HCT116 (cell line): Measurements from ENCODE around the gene C15orf39. TPM values are rescaled to one million over a fixed set of nuclear protein-coding genes. Genes with fewer than 3 reads are reported as not detected.

ENCODE experiments used
- ATAC-seq: fragments of 200-7000 bp; cut with Tn5 transposase; 2 replicates; pipeline ENCODE4 v1.9.1; 2020; ENCODE audit warnings: mild to moderate bottlenecking, moderate library complexity
- BruUV-seq: library from RNA; stranded (reverse); fragments of 400-500 nt; replicated peaks from 2 replicates; lab custom pipeline; 2021; lab: Mats Ljungman, UMichigan
- CTCF ChIA-PET: fragments of 300-600 bp; sonication (Branson Sonifier 250); formaldehyde crosslinking; loops from one replicate; lab custom pipeline; 2021; ENCODE audit warnings: antibody characterized with exemption; lab: Charles Lee
- POLR2A ChIA-PET: fragments of 300-600, 350-600 bp; sonication (Branson Sonifier 250); formaldehyde crosslinking; loops from one replicate; lab custom pipeline; 2021; ENCODE audit warnings: antibody characterized with exemption; lab: Charles Lee
- RAD21 ChIA-PET, 2 experiments: fragments of 300-600 bp; sonication (Branson Sonifier 250); formaldehyde crosslinking; loops; one replicate each; lab custom pipeline; 2023; ENCODE audit warnings: low total read pairs in 2 of 2; ENCODE audit not compliant: uncharacterized antibody in 2 of 2, unreplicated experiment in 2 of 2, low non-redundant PET in 1 of 2; lab: Charles Lee
- DNase-seq: peaks from one replicate; pipeline ENCODE4 v3.0.0-alpha.2; 2010; ENCODE audit warnings: low read depth, low spot score
- H2AFZ ChIP-seq: fragments of 200-600 bp; shearing (Covaris generic), sonication (generic); 2 replicates; pipeline ENCODE4 v1.6.1; 2017; ENCODE audit warnings: low read depth, mixed run types, mixed read lengths, antibody characterized with exemption, low read length; ENCODE audit not compliant: poor library complexity, severe bottlenecking
- H3K27ac ChIP-seq: 2 replicates; pipeline ENCODE4 v1.5.1; 2012; ENCODE audit warnings: low read depth, low read length
- H3K27me3 ChIP-seq: fragments of 200-600 bp; sonication (generic); 2 replicates; pipeline ENCODE4 v1.6.1; 2016; ENCODE audit warnings: mixed run types, low read length, mixed read lengths; ENCODE audit not compliant: insufficient read depth
- H3K36me3 ChIP-seq, 2 experiments: fragments of 200-500 bp in 1 of 2; fragments of 200-600 bp in 1 of 2; sonication (Bioruptor generic) in 1 of 2; sonication (generic) in 1 of 2; 2 replicates each; pipeline versions ENCODE4 v1.5.1 to v1.6.1; 2014 to 2016; ENCODE audit warnings: low read length in 2 of 2, inconsistent platforms in 1 of 2, mixed read lengths in 1 of 2, mixed run types in 1 of 2; ENCODE audit not compliant: insufficient read depth in 2 of 2, control insufficient read depth in 1 of 2
- H3K4me1 ChIP-seq, 2 experiments: fragments of 200-600 bp in 1 of 2; sonication (generic) in 1 of 2; 2 replicates each; pipeline versions ENCODE4 v1.5.1 to v1.6.1; 2012 to 2017; ENCODE audit warnings: low read length in 2 of 2, inconsistent platforms in 1 of 2, mild to moderate bottlenecking in 1 of 2, mixed read lengths in 1 of 2, mixed run types in 1 of 2, moderate library complexity in 1 of 2; ENCODE audit not compliant: insufficient read depth in 2 of 2, control insufficient read depth in 1 of 2
- H3K4me2 ChIP-seq: fragments of 200-600 bp; sonication (generic); 2 replicates; pipeline ENCODE4 v1.6.1; 2017; ENCODE audit warnings: mixed run types, low read length, mixed read lengths
- H3K4me3 ChIP-seq, 2 experiments: fragments of 200-600 bp in 1 of 2; sonication (generic) in 1 of 2; replicated peaks in 1 of 2; 2 replicates each; pipeline ENCODE4 v1.5.1; 2011 to 2016; ENCODE audit warnings: low read length in 2 of 2, control low read depth in 1 of 2, low read depth in 1 of 2, mild to moderate bottlenecking in 1 of 2, mixed read lengths in 1 of 2, mixed run types in 1 of 2
- H3K79me2 ChIP-seq: fragments of 200-600 bp; sonication (generic); 2 replicates; pipeline ENCODE4 v1.6.1; 2017; ENCODE audit warnings: mild to moderate bottlenecking, mixed run types, low read length, moderate library complexity, mixed read lengths; ENCODE audit not compliant: insufficient read depth
- H3K9ac ChIP-seq: fragments of 200-600 bp; sonication (generic); 2 replicates; pipeline ENCODE4 v1.6.1; 2016; ENCODE audit warnings: low read length, mixed read lengths
- H3K9me2 ChIP-seq: fragments of 200-600 bp; sonication (generic), shearing (Covaris generic); 2 replicates; pipeline ENCODE4 v1.6.1; 2017; ENCODE audit warnings: mixed run types, mild to moderate bottlenecking, moderate library complexity; ENCODE audit not compliant: insufficient read depth
- H3K9me3 ChIP-seq, 2 experiments: fragments of 200-500 bp in 1 of 2; fragments of 200-600 bp in 1 of 2; sonication (Bioruptor generic) in 1 of 2; sonication (generic) in 1 of 2; 2 replicates each; pipeline ENCODE4 v1.6.1; 2014 to 2017; ENCODE audit warnings: low read length in 2 of 2, mixed read lengths in 2 of 2, inconsistent platforms in 1 of 2, low read depth in 1 of 2, mild to moderate bottlenecking in 1 of 2, mixed run types in 1 of 2, moderate library complexity in 1 of 2; ENCODE audit not compliant: control insufficient read depth in 1 of 2, insufficient read depth in 1 of 2
- H4K20me1 ChIP-seq: fragments of 200-600 bp; sonication (generic), shearing (Covaris generic); 2 replicates; pipeline ENCODE4 v1.6.1; 2017; ENCODE audit warnings: mixed run types, mild to moderate bottlenecking, moderate library complexity; ENCODE audit not compliant: insufficient read depth
- ATF3 ChIP-seq: IDR thresholded peaks from 2 replicates; pipeline ENCODE4 v1.6.1; 2012
- CEBPB ChIP-seq: IDR thresholded peaks from 2 replicates; pipeline ENCODE4 v1.6.1; 2012; ENCODE audit warnings: low read depth
- EGR1 ChIP-seq: IDR thresholded peaks from 2 replicates; pipeline ENCODE4 v1.6.1; 2012; ENCODE audit warnings: low read depth
- ELF1 ChIP-seq: IDR thresholded peaks from 2 replicates; pipeline ENCODE4 v1.6.1; 2012; ENCODE audit warnings: low read depth, borderline replicate concordance
- FOSL1 ChIP-seq: IDR thresholded peaks from 2 replicates; pipeline ENCODE4 v1.6.1; 2012; ENCODE audit warnings: low read depth
- JUND ChIP-seq: IDR thresholded peaks from 2 replicates; pipeline ENCODE4 v1.6.1; 2012
- MAX ChIP-seq: IDR thresholded peaks from 2 replicates; pipeline ENCODE4 v1.6.1; 2012
- POLR2AphosphoS5 ChIP-seq: IDR thresholded peaks from 2 replicates; pipeline ENCODE4 v1.6.1; 2011; ENCODE audit warnings: mild to moderate bottlenecking, low read depth, low read length, moderate library complexity
- REST ChIP-seq: IDR thresholded peaks from 2 replicates; pipeline ENCODE4 v1.6.1; 2012; ENCODE audit warnings: low read depth
- SIN3A ChIP-seq: IDR thresholded peaks from 2 replicates; pipeline ENCODE4 v1.6.1; 2012; ENCODE audit warnings: low read depth
- SP1 ChIP-seq: IDR thresholded peaks from 2 replicates; pipeline ENCODE4 v1.6.1; 2012; ENCODE audit warnings: low read depth
- SRF ChIP-seq: IDR thresholded peaks from 2 replicates; pipeline ENCODE4 v1.6.1; 2012; ENCODE audit warnings: low read depth
- TCF7L2 ChIP-seq: IDR thresholded peaks from 2 replicates; pipeline ENCODE4 v1.7.0; 2011; ENCODE audit warnings: borderline replicate concordance, inconsistent platforms; ENCODE audit not compliant: insufficient read depth, insufficient read length; ENCODE audit errors: extremely low read depth
- YY1 ChIP-seq: IDR thresholded peaks from 2 replicates; pipeline ENCODE4 v1.6.1; 2011; ENCODE audit warnings: low read length, low read depth, moderate library complexity, mild to moderate bottlenecking; ENCODE audit not compliant: insufficient replicate concordance; ENCODE audit errors: extremely low read depth
- ZBTB33 ChIP-seq: IDR thresholded peaks from 2 replicates; pipeline ENCODE4 v1.6.1; 2011; ENCODE audit warnings: mild to moderate bottlenecking, low read length, moderate library complexity; ENCODE audit not compliant: insufficient replicate concordance; ENCODE audit errors: extremely low read depth
- ZFX ChIP-seq: fragments of 450-650 bp; IDR thresholded peaks from 2 replicates; pipeline ENCODE4 v1.6.1; 2017
- intact Hi-C: fragments of 100-400 bp; cut with micrococcal nuclease; formaldehyde crosslinking; loops from 2 replicates; pipeline ENCODE4 v1.10.0; 2022
- total RNA-seq: library from RNA; stranded (reverse); gene quantifications from one replicate; pipeline ENCODE4 v1.2.1, GENCODE V29; 2021; ENCODE audit not compliant: unreplicated experiment

C15orf39 gene
- total RNA-seq, 1 experiment from 2014 or later, result 29.3 TPM

DNA sequence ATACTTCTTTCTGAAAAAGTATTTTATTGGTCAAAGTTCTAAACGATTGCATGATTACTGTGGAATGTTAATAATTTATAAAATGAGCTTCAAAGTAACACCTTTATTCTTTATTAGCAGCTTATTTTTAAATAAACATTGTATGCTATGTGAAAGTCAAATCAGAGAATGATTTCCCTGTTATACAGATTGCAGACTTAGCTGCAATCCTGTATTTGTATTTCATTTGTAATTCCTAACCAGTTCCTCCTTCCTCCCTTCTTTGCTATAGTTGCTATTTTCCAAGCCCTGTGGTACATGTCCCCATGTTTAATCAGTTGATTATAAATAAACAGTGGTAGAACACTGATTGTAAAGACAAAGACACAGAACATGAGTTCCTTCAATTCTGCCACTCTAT, 42.4 kb upstream of the C15orf39 start:
- H4K20me1 ChIP-seq, result no peaks in the 10 kb centered on the region
- CTCF ChIA-PET, result interaction anchor here (0.9 kb wide), 1 partner anchor 24 kb away, joined by 3 read pairs; no protein-coding TSS in a partner anchor

More for the DNA sequence above, 42.4 kb upstream of the C15orf39 start:
- Histone ChIP-seq H2AFZ (no peak overlapping the region), H3K27me3 (no peaks in the 10 kb centered on the region), H3K36me3 (no peaks in the 10 kb centered on the region), H3K4me3 (no peak overlapping the region), H3K9ac (no peak overlapping the region), H3K79me2 (no peaks in the 10 kb centered on the region), H3K9me3 (no peaks in the 10 kb centered on the region), H3K4me1 (peaks cover 4 to 9% of the 10 kb centered on the region in 2 experiments; a peak in 3 of 4 replicates), H3K27ac (no peak overlapping the region), H3K4me2 (no peak overlapping the region), H3K9me2 (no peaks in the 10 kb centered on the region)
- ATAC-seq, result no peak
- BruUV-seq, result no TSS peak
- intact Hi-C loops, result no loop called here
- TF ChIP-seq JUND (no peak), FOSL1 (no peak), EGR1 (no peak), YY1 (no peak), ELF1 (no peak), CEBPB (no peak), POLR2AphosphoS5 (no peak), TCF7L2 (no peak), ATF3 (no peak), SP1 (no peak), ZFX (no peak), SRF (no peak), ZBTB33 (no peak), MAX (no peak), SIN3A (no peak), REST (no peak)
- POLR2A ChIA-PET, result no interaction called here
- no peak for DNase-seq
- RAD21 ChIA-PET, result no interaction called here
